Measurements from ENCODE around the gene GJD3. TPM values are rescaled to one million over a fixed set of nuclear protein-coding genes. Genes with fewer than 3 reads are reported as not detected.

GJD3 gene
- total RNA-seq, 4 donors from 2014 or later, result 2.5 TPM; not detected in 3

DNA sequence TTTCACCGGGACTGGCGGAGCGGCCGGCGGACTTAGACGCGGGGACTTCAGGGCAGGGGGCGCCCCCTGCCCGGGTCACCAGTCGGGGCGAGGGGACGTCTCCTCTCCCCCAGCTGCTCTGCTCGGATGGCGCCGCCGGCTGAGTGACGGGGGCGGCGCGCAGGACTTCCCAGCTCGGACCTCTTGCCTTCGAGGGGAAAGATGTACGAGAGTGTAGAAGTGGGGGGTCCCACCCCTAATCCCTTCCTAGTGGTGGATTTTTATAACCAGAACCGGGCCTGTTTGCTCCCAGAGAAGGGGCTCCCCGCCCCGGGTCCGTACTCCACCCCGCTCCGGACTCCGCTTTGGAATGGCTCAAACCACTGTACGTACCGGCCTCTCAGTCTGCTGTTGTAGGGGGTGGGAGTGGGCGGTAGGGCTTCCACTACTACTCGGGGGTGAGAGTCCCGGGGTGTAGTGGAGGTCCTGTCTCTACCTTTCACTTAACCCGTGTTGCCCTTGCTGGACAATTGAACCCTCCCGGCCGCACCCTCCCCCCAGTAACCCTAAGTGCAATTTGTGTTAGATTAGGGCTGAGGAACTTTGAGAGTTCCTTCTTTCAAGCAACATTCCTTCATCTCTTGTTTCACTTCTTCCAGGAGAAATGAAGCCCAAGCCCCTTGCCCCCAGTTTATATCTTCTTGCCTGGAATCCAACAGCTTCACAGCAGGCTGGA, 21.9 kb downstream of the GJD3 start:
- no peak for ATAC-seq
- 0 to 5% methylated on average over 1 to 4 of the region's 38 CpGs for WGBS, 2 donors (ENCODE audit: low coverage in 1 of 2)
- Histone ChIP-seq H3K4me1 (peaks cover 7 to 88% (median 41%) of the 10 kb centered on the region in 3 donors), H3K36me3 (no peaks in the 10 kb centered on the region), H3K27me3 (no peaks in the 10 kb centered on the region), H3K9me3 (no peaks in the 10 kb centered on the region), H3K4me3 (peak overlapping the region; percentile 58 to 90), H3K27ac (peak overlapping the region; percentile 84 to 99 (median 96))
- TF ChIP-seq POLR2A (IDR thresholded peaks at IDR 0.05) (peak in 1 of 2 donors; percentile 7), EP300 (IDR thresholded peaks at IDR 0.05) (no peak)

- 2% methylated on average over 7 of the region's 55 CpGs; no CpG with 5 or more reads in 1 of the 2 donors for WGBS, 2 donors (ENCODE audit: low coverage in 1 of 2)
- peak; percentile 63 for ATAC-seq
- Histone ChIP-seq H3K27ac (peak overlapping the region; percentile 84 to 99 (median 96)), H3K36me3 (no peaks in the 10 kb centered on the region), H3K4me3 (peak overlapping the region; percentile 58 to 90), H3K4me1 (peaks cover 6 to 88% (median 41%) of the 10 kb centered on the region in 3 donors), H3K9me3 (no peaks in the 10 kb centered on the region), H3K27me3 (no peaks in the 10 kb centered on the region)
- peak; percentile 71 for TF ChIP-seq POLR2AphosphoS5 (IDR thresholded peaks at IDR 0.05)
- no peak for TF ChIP-seq POLR2A (IDR thresholded peaks at IDR 0.05)
These were observed 22.6 kb downstream of the GJD3 start for GRCh38 chr17:40341808-40342503.

DNA sequence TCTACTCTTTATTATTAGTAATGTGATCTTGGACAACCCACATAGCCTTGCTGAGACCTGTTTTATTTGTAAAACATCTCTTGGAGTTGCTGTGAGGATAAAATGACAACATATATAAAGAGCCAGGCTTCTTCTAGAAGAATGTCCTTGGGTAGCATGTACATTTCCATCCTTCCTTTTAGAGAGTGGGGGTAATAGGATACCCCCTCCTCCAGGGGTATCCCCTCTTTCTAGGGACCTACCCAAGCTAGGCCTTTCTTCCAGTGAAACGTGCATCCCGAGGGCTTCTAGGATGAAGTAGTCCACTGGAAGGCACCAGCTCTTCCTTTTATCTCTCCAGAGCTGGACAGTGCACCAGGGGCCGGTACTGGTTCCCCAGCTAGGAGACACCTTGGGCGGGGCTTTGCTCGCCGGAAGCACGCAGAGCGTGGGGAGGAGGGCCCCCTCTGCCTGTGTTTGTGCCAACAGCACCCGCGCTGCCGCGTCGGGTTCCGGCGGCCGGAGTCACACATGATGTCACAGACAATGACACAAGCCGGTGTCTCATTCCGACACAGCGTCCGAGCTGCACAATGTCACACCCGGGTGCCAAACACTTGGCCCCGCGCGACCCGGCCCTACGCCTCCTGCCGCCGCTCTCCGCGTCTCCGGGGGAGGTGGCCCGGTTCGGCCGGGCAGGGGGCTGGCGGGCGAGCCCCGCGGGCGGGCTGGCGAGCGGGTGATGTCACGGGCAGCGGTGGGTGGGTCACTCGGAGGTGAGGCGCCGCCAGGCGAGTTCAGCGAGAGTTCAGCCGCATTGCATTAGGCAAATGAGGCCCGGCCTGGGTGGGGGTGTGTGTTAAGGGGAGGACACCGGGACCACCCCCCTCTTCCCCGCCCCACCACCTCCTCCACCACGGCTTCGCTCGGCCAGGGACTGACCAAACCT, 23.4 kb downstream of the GJD3 start:
- Histone ChIP-seq H3K9me3 (no peaks in the 10 kb centered on the region), H3K27me3 (no peaks in the 10 kb centered on the region), H3K4me1 (peaks cover 0 to 88% (median 39%) of the 10 kb centered on the region in 3 donors), H3K36me3 (no peaks in the 10 kb centered on the region), H3K27ac (peak overlapping the region; percentile 84 to 99 (median 96)), H3K4me3 (peak overlapping the region; percentile 58 to 90)
- WGBS, 2 donors (ENCODE audit: low coverage in 1 of 2), result 0 to 1% methylated on average over 1 to 28 of the region's 55 CpGs
- no peak for TF ChIP-seq EP300 (IDR thresholded peaks at IDR 0.05)
- TF ChIP-seq CTCF (IDR thresholded peaks at IDR 0.05), result peak in 2 of 4 experiments; percentile 23 to 30
- peak; percentile 58 to 69 for TF ChIP-seq POLR2A (IDR thresholded peaks at IDR 0.05)
- peak; percentile 91 for TF ChIP-seq POLR2AphosphoS5 (IDR thresholded peaks at IDR 0.05)
- ATAC-seq, result peak; percentile 83

DNA sequence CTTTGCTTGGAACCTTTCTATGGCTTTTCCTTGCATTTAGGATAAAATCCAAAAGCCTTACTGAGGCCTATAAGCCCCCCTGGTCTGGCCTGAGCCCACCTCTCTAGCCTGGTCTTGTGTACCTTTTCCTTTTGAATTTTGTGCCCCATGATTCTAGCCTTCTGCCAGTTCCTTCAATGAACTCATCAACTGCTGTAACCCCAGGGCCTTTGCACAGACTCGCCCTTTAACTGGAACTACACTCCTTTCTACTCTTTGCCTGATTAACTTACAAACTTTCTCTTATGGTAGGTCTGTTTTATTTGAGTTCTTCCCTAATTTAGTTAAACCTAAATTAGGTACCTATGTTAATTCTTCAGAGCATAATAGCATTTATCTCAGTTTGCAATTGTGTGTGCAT, 24.2 kb downstream of the GJD3 start:
- TF ChIP-seq EP300 (IDR thresholded peaks at IDR 0.05) (no peak), POLR2A (IDR thresholded peaks at IDR 0.05) (no peak), CTCF (IDR thresholded peaks at IDR 0.05) (no peak), POLR2AphosphoS5 (IDR thresholded peaks at IDR 0.05) (no peak)
- peaks cover 0 to 88% (median 41%) of the 10 kb centered on the region in 3 donors for H3K4me1 ChIP-seq
- no peaks in the 10 kb centered on the region for H3K9me3 ChIP-seq
- H3K4me3 ChIP-seq, result peak overlapping the region in 1 of 2 donors; percentile 90
- no peak for ATAC-seq
- 100% methylated on average over 1 of the region's 1 CpG for WGBS, 2 donors (ENCODE audit: low coverage in 1 of 2)
- H3K27ac ChIP-seq, result peak overlapping the region in 3 of 4 donors; percentile 95 to 99 (median 97)
- H3K36me3 ChIP-seq, result no peaks in the 10 kb centered on the region
- no peaks in the 10 kb centered on the region for H3K27me3 ChIP-seq

DNA sequence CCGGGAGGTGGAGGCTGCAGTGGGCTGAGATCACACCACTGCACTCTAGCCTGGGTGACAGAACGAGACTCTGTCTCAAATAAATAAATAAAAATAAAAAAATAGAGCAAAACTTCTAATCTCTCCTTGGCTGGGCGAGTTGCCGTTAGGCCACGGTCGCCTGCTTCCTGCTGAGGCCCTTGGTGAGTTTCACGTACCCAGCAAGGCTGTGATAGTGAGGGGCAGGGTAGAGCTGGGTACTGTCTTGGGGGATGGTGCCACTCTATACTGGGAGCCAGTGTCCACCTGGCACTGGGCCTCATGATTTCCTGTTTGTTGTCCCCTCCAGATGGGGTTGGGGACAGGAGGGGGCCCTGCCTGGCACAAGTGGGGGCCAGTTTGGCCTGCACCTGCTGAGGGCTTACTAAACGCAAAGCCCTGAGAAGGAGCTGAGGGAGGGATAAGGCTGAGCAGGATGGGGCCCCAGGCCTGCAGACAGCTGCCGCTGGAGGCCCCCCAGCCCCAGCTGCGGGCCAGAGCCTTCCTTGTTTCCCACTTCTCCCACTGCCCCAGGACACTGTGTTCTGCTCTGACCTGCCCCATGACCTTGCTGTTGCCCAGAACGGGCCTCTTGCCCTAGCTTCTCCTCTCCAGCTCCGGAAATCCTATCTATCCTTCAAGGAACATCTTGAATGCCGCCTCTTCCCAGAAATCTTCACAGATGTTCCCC, 25.4 kb downstream of the GJD3 start:
- H3K27me3 ChIP-seq, result no peaks in the 10 kb centered on the region
- ATAC-seq, result no peak
- H3K9me3 ChIP-seq, result no peaks in the 10 kb centered on the region
- 49 to 82% methylated on average over 3 to 10 of the region's 13 CpGs for WGBS, 2 donors (ENCODE audit: low coverage in 1 of 2)
- no peak overlapping the region for H3K4me3 ChIP-seq
- no peak for TF ChIP-seq EP300 (IDR thresholded peaks at IDR 0.05)
- H3K27ac ChIP-seq, result peak overlapping the region in 3 of 4 donors; percentile 25 to 97 (median 95)
- H3K4me1 ChIP-seq, result peaks cover 6 to 88% (median 46%) of the 10 kb centered on the region in 3 donors
- no peaks in the 10 kb centered on the region for H3K36me3 ChIP-seq

Data from gastroesophageal sphincter (tissue), 4 donors.